ENCODE data around the gene RPTOR.
"Not testable (repeated sequence)": the region's sequence is repeated elsewhere in the genome, so short reads cannot be mapped to it uniquely, and the experiment has no call there.

RPTOR gene

GRCh38 chr17:80720610-80721577 is 176.3 kb downstream of the RPTOR start:
- no peak for DNase-seq (ENCODE audit: low read depth)

GRCh38 chr17:80722661-80723060 is 178.0 kb downstream of the RPTOR start:
- DNase-seq (ENCODE audit: low read depth) = no peak

DNA sequence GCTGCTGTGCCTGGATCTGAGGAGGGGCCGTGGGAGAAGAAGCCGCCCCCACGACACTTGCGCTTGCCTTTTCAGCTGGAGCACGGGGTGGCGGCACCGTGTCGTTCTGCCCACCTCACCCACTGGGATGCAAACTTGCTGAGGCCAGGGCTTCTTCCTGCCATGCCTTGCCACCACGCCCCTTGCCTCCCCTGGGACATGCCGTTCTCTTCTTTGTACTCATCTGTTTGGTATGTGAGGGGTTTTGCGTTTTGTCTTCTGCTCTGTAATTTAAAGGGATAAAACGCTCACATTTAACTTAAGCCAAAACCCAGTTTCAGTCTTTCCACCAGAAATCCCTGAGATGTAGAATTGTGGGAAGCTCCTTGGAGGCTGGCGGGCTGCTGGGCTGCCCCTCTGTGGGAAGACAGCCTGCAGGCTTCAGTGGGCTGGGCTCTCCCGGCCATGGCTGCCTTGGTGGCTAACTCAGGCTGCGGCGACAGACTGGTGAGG is 180.2 kb downstream of the RPTOR start:
- no peak for DNase-seq (ENCODE audit: low read depth)

GRCh38 chr17:80725517-80725916 is 180.9 kb downstream of the RPTOR start:
- DNase-seq (ENCODE audit: low read depth) = no peak

DNA sequence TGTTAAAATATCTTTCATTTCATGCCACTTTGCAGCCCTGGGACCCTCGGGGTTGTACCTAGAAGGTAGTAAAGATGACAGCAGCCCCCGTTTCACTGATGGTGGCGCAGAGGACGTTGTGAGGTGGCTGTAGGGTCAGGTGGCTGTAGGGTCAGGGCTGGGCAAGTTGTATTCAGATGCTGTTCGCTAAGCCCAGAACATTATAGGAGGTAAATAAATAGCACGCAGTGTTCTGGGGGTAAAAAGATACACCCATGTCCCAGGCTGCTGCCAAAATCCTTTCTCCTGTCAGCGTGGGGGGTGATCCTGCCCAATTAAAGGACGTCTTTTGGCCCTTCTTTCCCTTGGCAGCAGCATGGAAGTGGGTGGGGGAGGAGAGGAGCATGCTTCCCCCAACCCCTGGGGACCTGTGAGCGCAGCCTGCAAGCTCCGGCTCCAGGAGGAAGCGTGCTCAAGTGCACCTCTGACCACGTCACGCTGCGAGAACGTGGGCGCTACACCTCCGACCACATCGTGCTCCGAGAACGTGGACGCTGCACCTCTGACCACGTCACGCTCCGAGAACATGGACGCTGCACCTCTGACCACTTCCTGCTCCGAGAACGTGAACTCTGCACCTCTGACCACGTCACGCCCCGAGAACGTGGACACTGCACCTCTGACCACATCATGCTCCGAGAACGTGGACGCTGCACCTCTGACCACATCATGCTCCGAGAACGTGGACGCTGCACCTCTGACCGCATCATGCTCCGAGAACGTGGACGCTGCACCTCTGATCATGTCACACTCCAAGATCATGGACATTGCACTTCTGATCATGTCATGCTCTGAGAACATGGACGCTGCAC is 182.1 kb downstream of the RPTOR start:
- no peak for DNase-seq (ENCODE audit: low read depth)

GRCh38 chr17:80727409-80727755 is 182.7 kb downstream of the RPTOR start:
- no peak for DNase-seq (ENCODE audit: low read depth)

DNA sequence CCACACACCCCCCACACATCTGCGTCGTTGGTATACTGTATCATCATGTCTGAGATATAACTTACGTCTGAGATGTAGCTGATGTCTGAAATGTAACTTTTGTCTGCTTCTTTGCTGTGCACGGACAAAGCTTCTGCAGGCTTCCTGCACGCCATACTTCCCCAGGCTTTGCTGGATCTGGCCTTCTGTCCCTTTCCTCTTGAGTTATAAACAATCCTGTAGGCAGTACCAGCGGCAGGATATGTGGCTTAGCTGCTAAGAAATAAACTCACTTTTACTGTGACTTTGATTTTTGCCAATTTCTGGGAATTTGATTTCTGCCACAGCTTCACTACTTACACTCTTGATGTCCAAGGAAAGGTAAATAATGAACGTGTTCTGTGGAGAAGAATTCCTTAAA is 184.4 kb downstream of the RPTOR start:
- DNase-seq (ENCODE audit: low read depth) = no peak

DNA sequence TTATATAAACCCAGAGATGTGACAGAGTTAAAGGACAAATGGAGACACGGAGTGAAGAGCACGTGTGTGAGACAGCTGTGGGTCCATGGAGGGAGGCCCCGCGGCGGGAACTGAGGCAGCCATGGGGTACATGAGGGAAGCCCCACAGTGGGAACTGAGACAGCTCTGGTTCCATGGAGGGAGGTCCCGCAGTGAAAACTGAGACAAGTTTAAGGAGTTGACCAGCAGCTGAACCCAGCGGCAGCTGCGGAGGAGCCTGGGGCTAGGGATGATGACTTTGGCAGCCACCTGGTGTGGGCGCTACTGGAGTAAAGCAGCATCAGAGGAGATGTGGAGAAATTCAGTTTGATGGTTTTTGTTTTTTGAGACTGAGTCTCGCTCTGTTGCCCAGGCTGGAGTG is 185.1 kb downstream of the RPTOR start:
- DNase-seq (ENCODE audit: low read depth) = no peak

GRCh38 chr17:80730739-80731138 is 186.1 kb downstream of the RPTOR start:
- DNase-seq (ENCODE audit: low read depth) = no peak

DNA sequence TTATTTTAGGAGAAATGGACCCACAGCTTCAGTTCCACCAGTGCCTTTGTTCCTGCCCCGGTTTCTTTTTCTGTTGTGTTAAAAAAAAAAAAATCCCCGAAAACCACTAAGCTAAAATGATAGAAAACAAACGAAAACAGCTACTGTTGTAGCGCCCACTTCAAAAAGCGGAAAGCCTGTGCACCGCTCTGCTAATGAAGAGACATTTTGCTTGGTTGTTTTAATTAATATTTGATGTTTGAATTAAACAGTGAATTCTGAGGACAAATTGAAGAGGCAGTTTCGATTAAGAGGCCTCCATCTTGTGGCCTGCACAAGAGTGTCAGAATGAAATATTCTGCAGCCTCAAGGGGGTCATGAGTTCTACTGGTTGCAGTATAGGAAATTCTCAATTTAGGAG is 186.7 kb downstream of the RPTOR start:
- no peak for DNase-seq (ENCODE audit: low read depth)

DNA sequence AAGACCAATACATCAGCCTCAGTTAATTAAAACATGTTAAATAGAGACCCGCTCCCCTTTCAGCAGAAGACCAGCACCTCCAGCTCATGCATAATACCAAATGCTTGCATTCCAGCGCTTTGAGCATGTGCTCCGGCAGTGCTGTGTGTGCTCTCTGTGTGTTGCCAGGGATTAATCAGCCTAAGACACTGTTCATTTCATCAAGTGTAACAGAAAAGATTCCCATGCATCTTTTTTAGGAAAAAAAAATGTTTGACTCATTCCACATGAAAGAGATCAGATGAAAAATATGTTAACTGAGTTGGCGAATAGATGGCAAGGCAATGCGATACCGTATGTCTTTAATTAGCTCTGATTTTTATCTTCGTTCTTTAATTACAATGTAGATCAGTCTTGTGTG is 187.6 kb downstream of the RPTOR start:
- peak; percentile 70 for DNase-seq (ENCODE audit: low read depth)

DNA sequence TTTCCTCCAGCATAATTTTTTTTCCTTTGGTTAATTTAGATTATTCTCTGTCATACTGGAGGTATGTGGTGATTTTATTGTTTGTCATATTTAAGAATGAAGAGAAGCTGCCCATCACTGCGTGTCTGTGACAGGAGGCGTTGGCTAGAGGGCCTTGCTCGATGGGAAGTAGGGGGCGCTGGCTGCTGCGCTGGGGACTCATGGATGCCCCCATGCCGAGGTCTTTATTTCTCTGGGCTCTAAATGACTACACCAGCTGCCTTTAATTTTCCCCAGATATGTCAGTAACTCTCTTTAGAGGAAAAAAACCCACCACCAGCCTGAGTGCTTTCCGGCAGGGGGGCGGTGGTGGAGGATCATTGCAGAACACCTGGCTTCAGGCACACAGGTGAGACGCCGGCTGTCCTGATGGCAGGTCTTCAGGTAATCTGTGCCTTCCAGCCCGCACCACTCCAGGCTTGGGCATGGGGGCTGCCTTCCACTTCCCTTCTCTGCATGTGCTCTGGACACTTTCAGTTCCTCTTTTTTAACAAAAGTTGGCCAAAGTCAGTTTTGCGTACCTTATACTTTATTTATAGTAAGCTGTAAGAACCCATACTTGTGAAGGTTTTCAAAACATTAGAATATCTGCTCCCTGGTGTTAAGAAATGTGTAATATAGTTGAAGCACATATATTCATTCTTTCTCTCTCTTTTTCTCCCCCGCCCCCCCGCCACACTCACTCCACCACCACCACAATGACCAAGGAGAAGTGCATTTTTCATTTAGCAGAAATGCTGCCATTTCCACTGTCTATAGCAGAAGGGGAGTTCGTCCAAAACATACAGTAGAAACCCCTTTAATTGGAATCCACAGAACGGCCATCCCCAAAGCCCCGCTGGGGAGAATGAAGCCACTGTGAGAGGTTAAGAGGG is 192.7 kb downstream of the RPTOR start:
- no peak for DNase-seq (ENCODE audit: low read depth)

GRCh38 chr17:80738020-80738808 is 193.6 kb downstream of the RPTOR start:
- no peak for DNase-seq (ENCODE audit: low read depth)

- DNase-seq (ENCODE audit: low read depth) = no peak
Measured at GRCh38 chr17:80738987-80739730, 194.5 kb downstream of the RPTOR start.

- DNase-seq (ENCODE audit: low read depth) = no peak
Measured at GRCh38 chr17:80740141-80740540, 195.5 kb downstream of the RPTOR start.

GRCh38 chr17:80742091-80742490 is 197.5 kb downstream of the RPTOR start:
- no peak for DNase-seq (ENCODE audit: low read depth)

DNA sequence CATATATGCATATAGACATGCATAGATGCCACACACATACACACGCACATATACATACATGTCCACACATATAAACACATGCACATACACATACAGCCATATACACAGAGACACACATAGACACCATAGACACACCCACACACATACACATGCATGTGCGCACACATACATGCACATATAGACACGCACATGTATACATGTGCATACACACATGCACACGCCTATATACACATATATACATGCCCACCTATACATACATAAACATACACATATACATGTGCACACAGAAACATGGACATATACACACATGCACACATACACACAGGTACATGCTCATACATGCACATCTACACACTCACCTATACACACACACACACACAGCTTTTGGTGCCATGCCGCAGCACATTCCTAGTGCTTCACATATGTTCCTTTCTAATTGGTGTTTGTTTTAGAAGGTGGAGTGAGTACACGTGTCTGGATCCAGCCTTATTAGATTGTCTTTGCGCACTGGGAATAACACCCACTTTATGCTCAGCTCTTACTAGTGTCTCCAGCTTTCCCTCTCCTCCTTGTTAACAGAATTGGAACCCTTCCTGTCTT is 198.0 kb downstream of the RPTOR start:
- no peak for DNase-seq (ENCODE audit: low read depth)

GRCh38 chr17:80743181-80743771 is 198.6 kb downstream of the RPTOR start:
- DNase-seq (ENCODE audit: low read depth) = peak; percentile 41

DNA sequence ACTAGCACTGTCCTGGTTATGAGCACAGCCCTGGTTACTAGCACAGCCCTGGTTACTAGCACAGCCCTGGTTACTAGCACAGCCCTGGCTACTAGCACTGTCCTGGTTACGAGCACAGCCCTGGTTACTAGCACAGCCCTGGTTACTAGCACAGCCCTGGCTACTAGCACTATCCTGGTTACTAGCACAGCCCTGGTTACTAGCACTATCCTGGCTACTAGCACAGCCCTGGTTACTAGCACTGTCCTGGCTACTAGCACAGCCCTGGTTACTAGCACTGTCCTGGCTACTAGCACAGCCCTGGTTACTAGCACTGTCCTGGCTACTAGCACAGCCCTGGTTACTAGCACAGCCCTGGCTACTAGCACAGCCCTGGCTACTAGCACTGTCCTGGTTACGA is 199.3 kb downstream of the RPTOR start:
- DNase-seq (ENCODE audit: low read depth) = not testable (repeated sequence)
